HL-60 (cell line): ENCODE measurements around the gene NDUFV1.

Experiments
- DNase-seq, 2 experiments: peaks; one replicate each; pipeline ENCODE4 v3.0.0-alpha.2; 2010 to 2020; ENCODE audit warnings: low read depth in 1 of 2, low spot score in 1 of 2
- H3K27ac ChIP-seq: fragments of 250-450 bp; sonication (Bioruptor Pico); replicated peaks from 2 replicates; pipeline ENCODE4 v1.5.1; 2020; ENCODE audit warnings: mild to moderate bottlenecking, moderate library complexity
- H3K27me3 ChIP-seq: fragments of 250-450 bp; sonication (Bioruptor Pico); 2 replicates; pipeline ENCODE4 v1.5.1; 2021; ENCODE audit warnings: mild to moderate bottlenecking, moderate library complexity; ENCODE audit not compliant: insufficient read depth, poor library complexity, severe bottlenecking
- H3K4me3 ChIP-seq: replicated peaks from 2 replicates; pipeline ENCODE4 v1.5.1; 2011; ENCODE audit warnings: mild to moderate bottlenecking, control low read depth, low read length; ENCODE audit not compliant: insufficient read depth
- GABPA ChIP-seq: IDR thresholded peaks from 2 replicates; pipeline ENCODE4 v1.6.1; 2012; ENCODE audit warnings: low read depth
- POLR2AphosphoS5 ChIP-seq: IDR thresholded peaks from 2 replicates; pipeline ENCODE4 v1.6.1; 2012; ENCODE audit warnings: low read depth
- SPI1 ChIP-seq: IDR thresholded peaks from 2 replicates; pipeline ENCODE4 v1.6.1; 2012; ENCODE audit warnings: low read depth, mild to moderate bottlenecking, borderline replicate concordance
- TF ChIP-seq, protein P1 (sequence below): IDR thresholded peaks from 2 replicates; pipeline ENCODE4 v1.6.1; 2012; ENCODE audit warnings: low read depth; ENCODE audit not compliant: insufficient replicate concordance
- TF ChIP-seq, protein P2 (sequence below): IDR thresholded peaks from one replicate; pipeline ENCODE4 v1.5.1; 2011; ENCODE audit warnings: low read length, control low read depth, inconsistent platforms; ENCODE audit not compliant: insufficient read depth

NDUFV1 gene

DNA sequence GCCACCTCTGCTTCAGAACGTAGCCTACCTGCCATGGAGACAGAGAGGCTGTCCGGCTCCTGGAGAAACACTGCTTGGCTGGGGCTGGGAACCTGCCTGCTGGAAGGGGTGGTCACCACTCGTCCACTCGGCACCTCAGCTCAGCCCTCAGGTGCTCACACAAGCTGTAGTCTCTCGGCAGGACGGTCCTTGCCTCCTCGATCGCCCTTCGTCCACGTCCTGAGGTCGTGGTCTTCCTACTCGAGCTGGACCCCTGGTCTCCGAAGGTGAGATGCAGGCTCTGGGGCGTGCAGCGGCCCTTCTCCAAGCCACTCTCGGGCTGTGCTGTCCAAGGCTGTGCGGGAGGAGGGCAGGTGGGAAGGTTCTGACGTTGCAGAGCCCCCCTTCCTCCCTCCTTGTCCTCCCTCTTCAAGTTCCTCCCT, 32.7 kb downstream of the NDUFV1 start, which contains the start of gene TBX10:
TBX10 (minus strand) TSS at position 326 of the 422 bp plus-strand sequence; CDS start at position 35, 291 bp downstream.
- no peak within 1 kb of the TSS for H3K27ac ChIP-seq
- TF ChIP-seq POLR2AphosphoS5 (no peak), SPI1 (no peak), GABPA (no peak)
- TF ChIP-seq, protein P1, sequence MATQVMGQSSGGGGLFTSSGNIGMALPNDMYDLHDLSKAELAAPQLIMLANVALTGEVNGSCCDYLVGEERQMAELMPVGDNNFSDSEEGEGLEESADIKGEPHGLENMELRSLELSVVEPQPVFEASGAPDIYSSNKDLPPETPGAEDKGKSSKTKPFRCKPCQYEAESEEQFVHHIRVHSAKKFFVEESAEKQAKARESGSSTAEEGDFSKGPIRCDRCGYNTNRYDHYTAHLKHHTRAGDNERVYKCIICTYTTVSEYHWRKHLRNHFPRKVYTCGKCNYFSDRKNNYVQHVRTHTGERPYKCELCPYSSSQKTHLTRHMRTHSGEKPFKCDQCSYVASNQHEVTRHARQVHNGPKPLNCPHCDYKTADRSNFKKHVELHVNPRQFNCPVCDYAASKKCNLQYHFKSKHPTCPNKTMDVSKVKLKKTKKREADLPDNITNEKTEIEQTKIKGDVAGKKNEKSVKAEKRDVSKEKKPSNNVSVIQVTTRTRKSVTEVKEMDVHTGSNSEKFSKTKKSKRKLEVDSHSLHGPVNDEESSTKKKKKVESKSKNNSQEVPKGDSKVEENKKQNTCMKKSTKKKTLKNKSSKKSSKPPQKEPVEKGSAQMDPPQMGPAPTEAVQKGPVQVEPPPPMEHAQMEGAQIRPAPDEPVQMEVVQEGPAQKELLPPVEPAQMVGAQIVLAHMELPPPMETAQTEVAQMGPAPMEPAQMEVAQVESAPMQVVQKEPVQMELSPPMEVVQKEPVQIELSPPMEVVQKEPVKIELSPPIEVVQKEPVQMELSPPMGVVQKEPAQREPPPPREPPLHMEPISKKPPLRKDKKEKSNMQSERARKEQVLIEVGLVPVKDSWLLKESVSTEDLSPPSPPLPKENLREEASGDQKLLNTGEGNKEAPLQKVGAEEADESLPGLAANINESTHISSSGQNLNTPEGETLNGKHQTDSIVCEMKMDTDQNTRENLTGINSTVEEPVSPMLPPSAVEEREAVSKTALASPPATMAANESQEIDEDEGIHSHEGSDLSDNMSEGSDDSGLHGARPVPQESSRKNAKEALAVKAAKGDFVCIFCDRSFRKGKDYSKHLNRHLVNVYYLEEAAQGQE = no peak
- TF ChIP-seq, protein P2, sequence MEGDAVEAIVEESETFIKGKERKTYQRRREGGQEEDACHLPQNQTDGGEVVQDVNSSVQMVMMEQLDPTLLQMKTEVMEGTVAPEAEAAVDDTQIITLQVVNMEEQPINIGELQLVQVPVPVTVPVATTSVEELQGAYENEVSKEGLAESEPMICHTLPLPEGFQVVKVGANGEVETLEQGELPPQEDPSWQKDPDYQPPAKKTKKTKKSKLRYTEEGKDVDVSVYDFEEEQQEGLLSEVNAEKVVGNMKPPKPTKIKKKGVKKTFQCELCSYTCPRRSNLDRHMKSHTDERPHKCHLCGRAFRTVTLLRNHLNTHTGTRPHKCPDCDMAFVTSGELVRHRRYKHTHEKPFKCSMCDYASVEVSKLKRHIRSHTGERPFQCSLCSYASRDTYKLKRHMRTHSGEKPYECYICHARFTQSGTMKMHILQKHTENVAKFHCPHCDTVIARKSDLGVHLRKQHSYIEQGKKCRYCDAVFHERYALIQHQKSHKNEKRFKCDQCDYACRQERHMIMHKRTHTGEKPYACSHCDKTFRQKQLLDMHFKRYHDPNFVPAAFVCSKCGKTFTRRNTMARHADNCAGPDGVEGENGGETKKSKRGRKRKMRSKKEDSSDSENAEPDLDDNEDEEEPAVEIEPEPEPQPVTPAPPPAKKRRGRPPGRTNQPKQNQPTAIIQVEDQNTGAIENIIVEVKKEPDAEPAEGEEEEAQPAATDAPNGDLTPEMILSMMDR = no peak
- H3K27me3 ChIP-seq = no peaks in the 10 kb centered on the region
- H3K4me3 ChIP-seq = no peak within 1 kb of the TSS
- no peak for DNase-seq

DNA sequence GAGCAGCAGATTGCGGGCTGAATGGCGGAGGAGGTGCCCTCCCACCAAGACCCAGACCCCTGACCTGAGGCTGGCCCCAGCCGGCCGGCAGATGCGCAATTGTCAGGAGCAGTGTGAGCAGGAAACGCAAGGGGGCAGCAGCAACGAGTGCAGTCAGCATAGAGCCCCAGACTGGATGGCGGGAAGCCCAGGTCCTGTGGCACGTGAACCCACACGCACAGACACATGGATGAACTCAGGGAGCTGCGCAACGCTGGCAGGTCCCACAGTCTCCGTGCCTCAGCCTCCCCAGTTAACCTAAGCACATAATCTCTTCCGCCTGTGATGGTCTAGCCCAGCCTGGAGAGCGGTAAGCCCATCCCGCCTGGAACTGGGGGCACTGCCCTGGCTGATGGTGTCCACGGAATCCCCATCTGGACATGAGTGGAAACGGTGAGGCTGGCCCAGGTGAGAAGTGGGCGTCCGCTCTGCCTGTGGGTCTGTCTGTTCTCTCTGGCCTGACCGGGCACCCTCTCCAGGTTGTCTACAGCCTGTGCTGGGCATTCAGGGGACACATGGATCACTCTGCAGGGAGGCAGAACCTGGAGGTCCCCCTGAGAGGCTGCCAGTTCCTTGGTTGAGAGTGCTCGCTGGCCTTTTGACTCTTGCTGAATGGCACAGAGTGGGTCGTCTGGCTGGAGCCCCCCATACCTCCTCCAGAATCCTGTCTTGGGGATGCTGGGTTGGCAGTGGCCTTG, 33.5 kb downstream of the NDUFV1 start:
- Histone ChIP-seq H3K27me3 (no peaks in the 10 kb centered on the region), H3K4me3 (no peak overlapping the region), H3K27ac (no peak overlapping the region)
- peak; percentile 67 to 73 for DNase-seq
- no peak for TF ChIP-seq SPI1
- no peak for TF ChIP-seq GABPA
- TF ChIP-seq, protein P2 = peak; percentile 56

DNA sequence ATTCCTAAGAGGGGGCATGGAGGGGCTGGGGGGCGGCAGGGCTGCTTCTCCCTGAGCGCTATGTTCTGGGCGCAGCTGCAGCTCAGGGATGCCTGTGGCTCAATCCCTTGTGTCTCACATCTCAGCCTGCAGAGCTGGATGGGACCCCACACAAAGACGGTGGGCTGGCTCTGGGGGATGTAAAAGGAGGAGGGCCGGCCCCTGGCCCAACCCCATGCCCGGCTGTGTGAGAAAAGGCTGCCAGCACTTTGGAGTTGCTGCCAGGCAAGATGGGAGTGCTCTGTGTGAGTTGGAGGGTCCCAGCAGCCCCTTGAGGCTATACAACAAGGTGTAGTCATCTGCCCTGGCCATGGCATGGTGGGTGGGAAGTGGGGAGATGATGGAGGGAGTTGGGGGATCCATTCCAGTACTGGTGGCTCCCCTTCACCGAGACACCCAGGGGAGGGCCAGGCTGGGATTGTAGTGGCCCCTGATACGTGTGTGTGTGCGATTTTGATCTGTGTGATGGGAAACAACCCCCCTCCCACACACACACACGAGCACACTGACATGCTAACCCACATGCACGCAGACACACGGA, 34.1 kb downstream of the NDUFV1 start:
- Histone ChIP-seq H3K27ac (no peak overlapping the region), H3K4me3 (no peak overlapping the region), H3K27me3 (no peaks in the 10 kb centered on the region)
- no peak for DNase-seq
- TF ChIP-seq, protein P2 = no peak

DNA sequence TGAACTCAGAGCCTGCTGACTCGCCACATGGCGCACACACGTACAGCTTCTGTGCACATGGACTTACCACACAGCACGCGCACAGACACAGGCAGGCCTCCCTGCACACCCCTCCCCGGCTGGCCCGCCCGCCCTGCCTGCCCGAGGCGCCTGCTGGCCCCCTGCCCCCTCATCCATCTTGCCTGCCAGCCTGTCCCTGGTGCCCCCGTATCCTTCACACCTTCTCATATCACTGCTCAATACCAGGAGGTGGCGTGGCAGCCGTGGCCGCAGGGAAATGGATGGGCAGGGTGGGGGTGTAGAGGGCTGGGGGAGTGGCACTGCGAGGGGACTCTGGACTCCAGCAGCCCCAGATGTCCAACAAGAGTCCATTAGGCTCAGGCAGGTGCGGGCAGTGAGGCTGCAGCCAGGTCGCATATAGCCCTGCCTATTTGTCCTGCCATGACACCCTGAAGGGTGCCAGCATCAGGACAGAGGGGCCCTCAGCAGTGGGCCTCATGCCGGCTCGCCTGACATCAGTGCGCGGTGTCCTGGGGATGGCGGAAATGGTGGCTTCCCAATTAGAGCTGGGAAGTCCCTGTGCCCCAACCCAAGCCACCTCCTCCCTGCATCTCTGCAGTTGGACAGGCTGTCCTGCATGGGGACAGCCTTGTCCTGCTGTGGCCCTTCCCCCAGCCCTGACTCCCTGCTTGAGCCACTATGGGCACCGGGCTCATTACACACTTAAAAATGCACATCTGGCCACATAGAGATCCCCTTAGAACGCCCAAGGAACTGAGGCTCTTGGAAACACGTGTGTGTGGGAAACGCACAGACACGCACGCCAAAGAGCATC, 34.8 kb downstream of the NDUFV1 start:
- Histone ChIP-seq H3K27me3 (no peaks in the 10 kb centered on the region), H3K27ac (no peak overlapping the region), H3K4me3 (no peak overlapping the region)
- no peak for TF ChIP-seq POLR2AphosphoS5
- no peak for TF ChIP-seq SPI1
- TF ChIP-seq, protein P2 = no peak
- no peak for TF ChIP-seq GABPA
- TF ChIP-seq, protein P1 = no peak
- DNase-seq = no peak
